MM.1S (cell line): Measurements from ENCODE around the gene PPM1A.

Source experiments
- EZH2 ChIP-seq: fragments of 300-600 bp; sonication (generic); optimal IDR thresholded peaks from 2 replicates; pipeline ENCODE3; 2017; ENCODE audit warnings: low read depth, mild to moderate bottlenecking, antibody characterized with exemption, low read length, mixed read lengths
- TF ChIP-seq, protein P1 (sequence below): fragments of 300-600 bp; sonication (generic); IDR thresholded peaks from 2 replicates; pipeline ENCODE4 v1.5.1; 2016; ENCODE audit warnings: antibody characterized with exemption, low read length, mixed read lengths

DNA sequence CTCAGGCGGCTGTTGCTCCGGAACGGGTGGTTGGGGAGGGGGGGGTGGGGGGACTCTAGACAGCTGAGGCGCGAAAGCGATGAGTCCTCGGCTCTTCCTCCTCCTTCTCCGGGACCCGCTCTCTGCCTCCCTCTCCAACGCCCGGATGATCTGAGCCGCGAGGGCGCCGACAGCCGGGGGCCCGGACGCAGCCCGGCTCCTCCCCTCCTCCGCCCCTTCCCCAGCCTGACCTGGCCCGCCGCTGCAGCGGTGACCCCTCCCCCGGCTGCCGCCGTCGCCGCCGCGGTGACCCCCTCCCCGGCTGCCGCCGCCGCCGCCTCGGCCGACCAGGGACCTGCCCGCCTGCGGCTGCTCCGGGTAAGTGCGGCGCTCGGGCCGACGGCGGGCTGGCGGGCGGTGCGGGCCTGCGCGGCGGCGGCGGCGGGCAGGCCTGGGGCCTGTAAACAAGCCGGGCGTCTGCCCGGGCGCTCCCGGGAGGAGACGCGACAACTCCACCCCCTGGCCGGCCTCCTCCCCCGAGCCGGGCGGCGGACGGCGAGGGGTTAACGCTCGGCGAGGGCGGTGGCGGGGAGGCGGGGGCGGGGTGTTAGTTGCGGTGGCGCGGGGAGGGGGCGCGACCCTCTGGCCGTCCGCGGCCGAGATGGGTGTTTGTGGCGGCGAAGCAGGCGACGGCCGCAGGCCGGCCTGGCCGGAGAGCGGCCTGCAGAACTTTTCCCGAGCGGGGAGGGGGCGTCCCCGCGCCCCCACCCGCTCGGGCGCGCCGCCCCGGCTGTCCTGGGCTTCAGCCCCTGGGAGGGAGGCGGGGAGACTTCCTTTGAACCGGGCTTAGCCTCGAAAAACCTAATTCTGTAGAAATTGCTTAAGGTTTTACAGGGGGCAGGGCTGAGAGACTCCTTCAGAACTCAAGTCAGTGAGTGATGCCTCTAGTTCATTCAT is 568 bp downstream of the PPM1A start:
- TF ChIP-seq, protein P1, sequence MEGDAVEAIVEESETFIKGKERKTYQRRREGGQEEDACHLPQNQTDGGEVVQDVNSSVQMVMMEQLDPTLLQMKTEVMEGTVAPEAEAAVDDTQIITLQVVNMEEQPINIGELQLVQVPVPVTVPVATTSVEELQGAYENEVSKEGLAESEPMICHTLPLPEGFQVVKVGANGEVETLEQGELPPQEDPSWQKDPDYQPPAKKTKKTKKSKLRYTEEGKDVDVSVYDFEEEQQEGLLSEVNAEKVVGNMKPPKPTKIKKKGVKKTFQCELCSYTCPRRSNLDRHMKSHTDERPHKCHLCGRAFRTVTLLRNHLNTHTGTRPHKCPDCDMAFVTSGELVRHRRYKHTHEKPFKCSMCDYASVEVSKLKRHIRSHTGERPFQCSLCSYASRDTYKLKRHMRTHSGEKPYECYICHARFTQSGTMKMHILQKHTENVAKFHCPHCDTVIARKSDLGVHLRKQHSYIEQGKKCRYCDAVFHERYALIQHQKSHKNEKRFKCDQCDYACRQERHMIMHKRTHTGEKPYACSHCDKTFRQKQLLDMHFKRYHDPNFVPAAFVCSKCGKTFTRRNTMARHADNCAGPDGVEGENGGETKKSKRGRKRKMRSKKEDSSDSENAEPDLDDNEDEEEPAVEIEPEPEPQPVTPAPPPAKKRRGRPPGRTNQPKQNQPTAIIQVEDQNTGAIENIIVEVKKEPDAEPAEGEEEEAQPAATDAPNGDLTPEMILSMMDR: no peak
- no peak for TF ChIP-seq EZH2
